GM21717 (cell line): Measurements from ENCODE around the gene CREBBP.
"Not testable (repeated sequence)": the region's sequence is repeated elsewhere in the genome, so short reads cannot be mapped to it uniquely, and the experiment has no call there.

Source experiments
- ATAC-seq: cut with Tn5 transposase; IDR thresholded peaks from one replicate; pipeline ENCODE4 v1.9.1; 2021; ENCODE audit warnings: mild to moderate bottlenecking, moderate library complexity; ENCODE audit not compliant: unreplicated experiment

CREBBP gene

DNA sequence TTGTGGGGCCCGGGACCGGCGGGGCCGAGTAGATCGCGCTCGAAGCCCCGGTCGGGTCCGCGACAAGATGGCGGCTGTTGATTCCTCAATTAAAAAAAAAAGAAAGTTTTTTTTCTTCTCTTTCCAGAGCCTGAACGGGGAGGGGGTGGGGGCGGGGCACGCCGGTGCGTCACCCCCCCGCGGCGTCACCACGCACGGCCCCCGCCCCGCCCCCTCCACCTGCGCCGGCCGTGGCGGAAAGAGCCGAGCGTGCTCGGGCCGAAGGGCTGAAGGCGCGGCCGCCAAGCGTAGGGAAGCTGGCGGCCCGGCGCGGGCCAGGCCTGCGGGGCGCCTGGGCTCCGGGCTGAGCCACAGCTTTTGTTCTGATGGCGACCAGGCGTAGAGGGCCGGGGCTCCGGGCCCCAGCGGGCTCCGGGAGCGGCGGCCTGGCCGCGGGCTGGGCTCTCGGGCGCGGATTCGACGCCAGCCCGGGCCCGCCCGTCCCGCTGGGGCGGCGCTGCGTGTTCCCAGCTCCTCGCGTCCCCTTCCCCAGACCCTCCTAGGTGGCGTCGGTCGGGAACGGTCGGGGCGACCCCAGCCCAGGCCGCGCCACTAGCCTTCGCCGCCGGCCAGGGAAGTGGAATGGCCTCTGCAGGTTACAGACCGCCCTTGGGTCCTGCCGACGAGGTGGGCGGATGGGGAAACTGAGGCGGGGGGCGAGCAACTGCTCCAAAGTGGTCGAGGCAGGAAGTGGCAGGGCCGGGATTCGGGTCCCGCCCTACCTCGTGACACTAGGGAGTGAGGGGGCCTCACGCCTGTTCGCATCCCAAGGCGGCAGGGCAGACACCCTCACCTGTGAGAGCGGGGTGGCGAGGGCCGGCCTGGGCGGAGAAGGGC is at the start of gene CREBBP:
CREBBP (minus strand) TSS at position 91 of the 876 bp plus-strand sequence. CDS start 797 bp downstream, outside the sequence.
- ATAC-seq, result peak; percentile 76

DNA sequence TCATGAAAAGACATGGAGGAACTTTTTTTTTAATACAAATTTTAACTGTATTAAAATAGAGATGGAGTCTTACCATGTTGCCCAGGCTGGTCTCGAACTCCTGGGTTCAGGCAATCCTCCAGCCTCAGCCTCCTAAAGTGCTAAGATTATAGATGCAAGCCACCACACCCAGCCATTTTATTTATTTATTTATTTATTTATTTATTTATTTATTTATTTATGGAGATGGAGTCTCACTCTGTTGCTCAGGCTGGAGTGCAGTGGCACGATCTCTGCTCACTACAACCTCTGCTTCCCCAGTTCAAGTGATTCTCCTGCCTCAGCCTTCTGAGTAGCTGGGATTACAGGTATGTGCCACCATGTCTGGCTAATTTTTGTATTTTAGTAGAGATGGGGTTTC is 46.6 kb upstream of the CREBBP start:
- not testable (repeated sequence) for ATAC-seq

DNA sequence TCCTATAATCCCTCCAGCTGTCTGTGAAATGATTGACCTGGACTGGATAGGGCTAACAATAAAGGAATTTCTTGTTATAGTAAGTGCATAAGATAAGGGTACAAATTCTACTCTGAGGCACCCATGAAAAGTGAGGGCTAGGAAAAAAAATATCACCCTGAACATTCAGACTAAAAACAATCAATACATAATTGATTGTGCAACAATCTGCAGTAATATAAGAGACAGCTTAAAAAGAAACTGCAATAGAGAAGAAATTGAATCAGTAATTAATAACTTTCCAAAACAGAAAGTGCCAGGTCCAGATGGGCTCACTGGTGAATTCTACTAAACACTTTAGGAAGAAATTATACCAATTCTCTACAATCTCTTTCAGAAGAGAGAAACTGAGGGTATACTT is 44.2 kb upstream of the CREBBP start:
- ATAC-seq, result no peak

DNA sequence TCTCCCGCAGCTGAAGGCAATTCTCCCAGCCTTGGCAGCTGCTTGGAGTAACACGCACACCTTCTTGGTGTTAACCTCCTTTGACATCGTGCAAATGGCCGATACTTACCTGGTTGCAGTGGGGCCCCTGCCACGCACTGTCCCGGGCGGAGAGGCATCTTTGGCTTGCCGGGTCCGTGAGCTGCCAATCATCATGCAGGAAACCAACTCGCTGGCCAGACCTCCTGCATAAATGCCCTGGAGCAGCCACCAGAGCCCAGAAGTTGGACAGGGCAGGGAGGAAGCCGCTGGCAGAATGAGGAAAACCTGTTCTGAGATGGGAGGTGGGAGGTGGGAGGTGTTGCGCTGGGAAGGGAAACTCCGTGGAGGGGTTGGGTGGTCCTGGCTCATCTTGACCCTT is 41.7 kb upstream of the CREBBP start:
- ATAC-seq, result no peak

DNA sequence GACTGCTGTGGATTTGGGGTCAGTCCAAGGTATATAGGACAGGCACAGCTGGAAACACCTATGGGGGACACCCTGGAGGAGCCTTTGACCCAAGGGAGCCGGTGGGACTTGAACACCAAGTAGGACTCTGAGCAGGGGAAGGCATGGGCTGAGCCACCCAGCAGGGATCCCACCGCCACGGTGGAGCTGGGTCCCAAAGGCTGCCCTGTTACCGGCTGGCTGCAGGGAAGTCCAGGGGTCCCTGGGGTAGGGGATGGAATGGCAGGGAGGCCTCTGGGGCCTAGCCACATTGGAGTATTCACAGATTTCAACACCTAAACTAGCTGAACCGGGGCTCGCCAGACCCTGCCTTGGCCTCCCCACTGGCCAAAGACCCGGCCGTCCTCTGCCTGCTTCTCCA is 39.7 kb upstream of the CREBBP start:
- ATAC-seq, result no peak

DNA sequence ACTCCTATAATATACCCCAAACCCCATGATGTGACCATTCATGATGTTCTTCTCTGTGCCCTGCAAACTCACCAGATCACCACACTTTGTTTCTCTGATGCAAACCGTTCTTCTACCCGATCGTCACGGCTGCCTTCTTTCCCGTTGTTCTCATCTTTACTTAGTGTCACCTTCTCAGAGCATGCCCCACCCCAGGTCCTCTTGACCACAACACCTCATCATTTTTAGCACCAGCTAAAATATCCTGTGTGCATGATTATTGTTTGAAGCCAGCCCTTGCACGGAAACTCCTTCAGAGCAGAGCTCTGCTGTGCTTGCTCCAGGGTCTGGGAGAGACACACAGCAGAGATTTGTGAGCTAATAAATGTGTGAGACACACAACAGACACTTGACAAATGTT is 38.9 kb upstream of the CREBBP start:
- ATAC-seq, result no peak

DNA sequence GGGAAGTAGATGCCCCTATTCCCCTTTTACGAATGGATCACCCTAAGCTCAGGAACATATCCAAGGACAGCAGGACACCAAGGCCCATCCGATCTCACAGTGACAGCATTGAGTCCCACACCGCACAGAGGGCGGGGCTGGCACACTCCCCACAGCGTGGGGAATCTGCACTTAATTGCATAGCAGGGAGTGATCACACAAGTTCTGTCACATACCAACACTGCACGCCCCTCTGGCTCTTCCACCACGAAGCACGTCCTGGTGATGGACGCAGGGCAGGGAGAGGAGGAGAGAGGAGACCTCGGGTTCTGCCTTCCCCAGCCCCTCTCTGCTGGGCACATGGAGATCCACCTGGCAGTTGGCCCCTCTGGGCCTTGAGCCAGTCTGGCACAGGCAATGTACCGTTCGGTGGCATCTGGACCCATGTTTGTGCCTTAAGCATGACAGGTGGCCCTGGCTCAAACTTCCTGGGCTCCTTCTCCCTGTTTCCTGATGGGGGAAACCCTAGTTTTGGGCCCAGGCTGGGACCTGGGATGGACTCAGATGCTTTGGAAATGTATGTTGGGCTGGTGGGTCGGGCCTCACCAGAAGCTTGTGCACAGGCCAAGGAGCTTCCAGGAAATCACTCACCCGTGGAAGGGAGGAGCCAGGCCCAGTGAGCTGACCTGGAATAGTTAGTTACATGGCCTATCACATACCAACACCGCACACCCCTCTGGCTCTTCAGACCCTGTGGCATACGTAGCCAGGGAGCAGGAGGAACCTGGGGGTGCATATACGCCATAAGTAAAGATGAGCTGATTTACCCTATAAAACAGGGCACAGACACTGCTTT is 35.1 kb upstream of the CREBBP start:
- ATAC-seq, result no peak

DNA sequence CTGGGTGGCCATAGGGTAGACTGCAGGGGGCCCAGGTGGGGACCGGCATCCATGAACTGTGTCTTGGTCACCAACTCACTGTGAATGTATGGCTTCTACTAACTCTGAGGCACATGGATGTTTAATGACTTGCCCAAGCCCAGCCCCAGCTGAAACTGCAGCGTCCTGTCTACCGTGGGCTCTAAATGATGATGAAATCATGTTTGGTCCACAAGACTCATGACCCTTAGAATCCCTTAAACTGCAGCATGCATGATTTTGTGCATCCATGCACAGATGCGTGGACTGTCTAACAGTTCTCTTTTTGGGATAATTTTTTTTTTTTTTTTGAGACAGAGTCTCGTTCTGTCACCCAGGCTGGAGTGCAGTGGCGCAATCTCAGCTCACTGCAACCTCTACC is 32.4 kb upstream of the CREBBP start:
- no peak for ATAC-seq

DNA sequence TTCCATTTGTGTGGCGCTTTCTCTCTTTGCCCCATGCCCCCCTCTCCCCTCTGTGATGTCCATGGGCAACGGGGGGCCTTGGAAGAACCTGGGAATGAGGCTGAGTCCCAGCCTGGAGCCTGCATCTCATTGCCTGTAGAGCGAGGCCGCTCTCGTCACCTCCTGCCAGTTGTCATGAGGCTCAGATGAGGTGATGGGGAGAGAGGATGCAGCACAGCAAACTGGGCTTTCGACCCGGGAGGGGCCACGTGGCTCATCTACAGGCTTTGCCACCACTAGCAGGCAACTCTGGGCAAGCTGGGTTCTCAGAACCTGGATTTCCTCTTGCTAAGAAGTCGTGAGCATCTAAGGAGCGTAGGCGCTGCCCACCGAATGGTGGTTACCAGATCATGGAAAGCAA is 31.9 kb upstream of the CREBBP start:
- no peak for ATAC-seq

DNA sequence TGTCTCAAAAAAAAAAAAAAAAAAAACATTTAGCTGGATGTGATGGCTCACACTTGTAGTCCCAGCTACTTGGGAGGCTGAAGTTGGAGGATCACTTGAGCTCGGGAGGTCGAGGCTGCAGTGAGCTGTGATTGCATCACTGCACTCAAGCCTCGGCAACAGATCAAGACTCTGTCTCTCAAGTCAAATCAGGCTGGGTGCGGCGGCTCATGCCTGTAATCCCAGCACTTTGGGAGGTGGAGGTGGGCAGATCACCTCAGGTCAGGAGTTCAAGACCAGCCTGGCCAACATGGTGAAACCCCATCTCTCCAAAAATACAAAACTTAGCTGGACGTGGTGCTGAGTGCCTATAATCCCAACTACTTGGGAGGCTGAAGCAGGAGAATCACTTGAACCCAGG is 31.2 kb upstream of the CREBBP start:
- not testable (repeated sequence) for ATAC-seq

DNA sequence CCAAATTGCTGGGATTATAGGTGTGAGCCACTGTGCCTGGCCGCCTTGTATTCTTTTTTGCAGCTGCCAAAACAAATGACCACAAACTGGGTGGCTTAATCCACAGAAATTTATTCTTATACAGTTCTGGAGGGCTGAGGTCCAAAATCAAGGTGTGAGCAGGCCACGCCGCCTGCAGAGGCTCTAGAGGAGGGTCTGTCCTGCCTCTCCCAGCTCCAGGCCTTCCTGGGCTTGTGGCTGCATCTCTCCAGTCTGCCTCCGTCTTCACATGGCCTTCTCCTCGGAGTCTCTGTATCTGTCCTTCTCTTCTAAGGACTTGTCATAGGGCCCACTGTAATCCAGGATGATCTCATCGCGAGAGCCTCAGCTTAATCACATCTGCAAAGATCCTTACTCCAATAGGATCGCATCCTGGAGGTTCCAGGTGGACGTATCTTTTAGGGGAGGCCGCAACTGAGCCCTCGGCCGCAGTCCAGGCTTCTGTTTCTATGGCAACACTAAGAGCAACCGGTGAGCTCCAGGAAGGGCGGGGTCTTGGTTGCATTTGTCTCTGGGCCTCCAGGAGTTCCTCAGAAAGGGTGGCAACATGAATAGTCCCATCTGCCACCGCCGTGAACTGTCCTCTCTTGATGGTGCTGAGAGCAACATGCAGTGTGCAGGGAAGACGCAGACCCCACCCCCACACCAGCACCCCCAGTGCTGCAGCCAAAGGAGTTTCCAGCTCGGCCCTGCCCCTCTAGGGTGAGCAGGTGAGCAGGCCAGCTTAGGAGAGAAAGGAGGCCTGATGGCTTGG is 29.5 kb upstream of the CREBBP start:
- no peak for ATAC-seq

DNA sequence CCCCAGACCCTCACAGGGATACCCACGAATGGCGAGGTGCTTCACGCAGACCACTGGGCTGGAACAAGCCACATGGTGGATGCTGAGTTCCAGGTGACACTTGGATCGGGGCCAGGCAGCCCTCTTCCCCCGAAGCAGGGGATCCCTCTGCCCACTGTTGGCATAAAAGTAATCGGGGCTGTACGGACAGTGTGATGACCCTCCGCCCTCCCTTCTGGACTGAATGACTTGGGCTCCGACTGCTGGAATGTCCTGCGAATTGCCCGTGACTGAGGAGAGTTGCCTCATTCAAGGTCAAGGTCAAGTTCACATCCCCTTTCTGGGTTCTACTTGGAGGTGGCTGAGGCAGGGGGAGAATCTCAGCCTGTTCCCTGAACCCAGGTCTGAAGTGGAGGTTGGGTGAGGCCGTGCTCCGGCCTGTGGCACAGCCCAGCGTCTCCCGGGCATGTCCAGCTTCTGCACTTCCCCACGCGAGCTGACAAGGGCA is 28.5 kb upstream of the CREBBP start:
- ATAC-seq, result no peak

DNA sequence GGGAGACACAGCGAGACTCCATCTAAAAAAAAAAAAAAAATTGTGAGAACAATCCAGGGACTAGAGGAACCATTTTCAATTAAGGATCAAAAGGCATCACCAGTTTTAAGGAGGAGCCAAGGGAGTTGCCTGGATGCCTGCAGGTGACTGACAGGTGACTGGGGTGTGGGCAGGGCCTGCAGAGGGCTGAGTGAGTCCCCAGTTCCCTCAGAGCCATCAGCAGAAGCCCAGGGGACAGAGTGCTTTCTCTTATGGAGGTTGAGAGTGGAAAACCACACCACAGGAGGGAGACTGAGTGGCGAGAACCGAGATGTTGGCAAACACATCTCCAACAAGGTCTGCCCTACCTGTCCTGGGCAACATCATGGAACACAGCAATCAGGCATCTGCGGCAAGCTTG is 27.1 kb upstream of the CREBBP start:
- no peak for ATAC-seq

DNA sequence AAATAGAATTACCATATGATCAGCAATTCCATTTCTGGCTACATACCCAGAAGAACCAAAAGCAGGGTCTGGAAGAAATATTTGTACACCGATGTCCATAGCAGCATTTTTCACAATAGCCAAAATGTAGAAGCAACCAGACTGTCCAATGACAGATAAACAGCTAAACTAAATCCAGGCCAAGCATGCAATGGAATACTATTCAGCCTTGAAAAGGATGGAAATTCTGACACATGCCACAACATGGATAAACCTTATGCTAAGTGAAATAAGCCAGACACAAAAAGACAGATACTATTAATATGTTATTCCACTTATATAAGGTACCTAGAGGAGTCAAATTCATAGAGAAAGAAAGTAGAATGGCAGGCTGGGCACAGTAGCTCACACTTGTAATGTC is 25.9 kb upstream of the CREBBP start:
- ATAC-seq, result no peak

DNA sequence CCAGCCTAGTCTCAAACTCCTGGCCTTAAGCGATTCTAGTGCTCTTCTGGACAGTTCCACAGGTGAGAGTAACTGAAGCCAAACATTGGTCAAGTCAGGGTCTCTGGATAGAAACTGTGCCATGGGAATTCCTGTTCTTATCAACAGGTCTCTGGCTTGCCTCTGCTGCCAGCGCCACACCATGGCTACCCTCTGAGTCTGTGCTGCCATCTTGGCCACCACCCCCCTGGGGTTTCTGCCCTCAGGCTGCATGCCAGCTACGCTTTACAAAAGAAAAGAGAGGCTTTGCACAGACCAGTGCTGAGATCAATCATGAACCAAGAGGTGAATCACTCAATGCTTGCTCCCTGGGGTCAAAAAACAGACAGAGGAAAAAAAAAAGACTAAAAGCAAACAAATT is 24.4 kb upstream of the CREBBP start:
- no peak for ATAC-seq

DNA sequence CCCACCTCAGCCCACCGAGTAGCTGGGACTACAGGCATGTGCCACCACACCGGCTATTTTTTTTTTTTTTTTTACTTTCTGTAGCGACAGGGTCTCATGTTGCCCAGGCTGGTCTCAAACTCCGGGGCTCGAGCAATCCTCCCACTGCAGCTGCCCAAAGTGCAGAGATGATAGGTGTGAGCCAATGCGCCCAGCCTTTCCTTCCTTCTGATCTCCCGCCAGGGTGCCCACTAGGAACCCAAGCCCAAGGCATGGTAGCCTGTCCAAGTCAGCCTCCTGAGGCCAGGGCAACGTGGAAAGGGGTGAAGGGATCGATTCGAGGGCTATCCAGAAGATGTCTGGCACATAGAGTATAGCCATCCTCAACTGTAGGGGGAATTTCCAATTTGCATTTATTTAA is 9.6 kb upstream of the CREBBP start:
- no peak for ATAC-seq

DNA sequence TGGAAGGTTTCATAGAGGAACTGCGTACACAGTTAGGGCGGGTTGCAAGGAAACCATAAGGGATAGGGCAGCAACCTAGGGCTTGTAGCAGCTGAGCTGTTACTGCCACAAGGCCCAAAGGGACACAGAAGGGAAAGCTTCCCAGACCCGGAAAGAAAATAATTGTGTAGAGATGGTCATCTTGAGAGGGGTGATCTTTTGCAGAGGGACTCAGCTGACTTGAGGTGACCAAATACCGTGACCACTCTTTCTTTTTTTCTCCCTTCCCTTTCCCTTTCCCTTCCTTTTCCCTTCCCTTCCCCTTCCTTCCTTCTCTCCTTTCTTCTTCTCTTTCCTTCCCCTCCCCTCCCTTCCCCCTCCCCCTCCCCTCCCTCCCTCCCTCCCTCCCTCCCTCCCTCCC is 8.5 kb upstream of the CREBBP start:
- no peak for ATAC-seq

DNA sequence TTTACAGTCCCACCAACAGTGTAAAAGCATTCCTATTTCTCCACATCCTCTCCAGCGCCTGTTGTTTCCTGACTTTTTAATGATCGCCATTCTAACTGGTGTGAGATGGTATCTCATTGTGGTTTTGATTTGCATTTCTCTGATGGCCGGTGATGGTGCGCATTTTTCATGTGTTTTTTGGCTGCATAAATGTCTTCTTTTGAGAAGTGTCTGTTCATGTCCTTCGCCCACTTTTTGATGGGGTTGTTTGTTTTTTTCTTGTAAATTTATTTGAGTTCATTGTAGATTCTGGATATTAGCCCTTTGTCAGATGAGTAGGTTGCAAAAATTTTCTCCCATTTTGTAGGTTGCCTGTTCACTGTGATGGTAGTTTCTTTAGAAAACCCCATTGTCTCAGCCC is 5.5 kb upstream of the CREBBP start:
- ATAC-seq, result not testable (repeated sequence)

DNA sequence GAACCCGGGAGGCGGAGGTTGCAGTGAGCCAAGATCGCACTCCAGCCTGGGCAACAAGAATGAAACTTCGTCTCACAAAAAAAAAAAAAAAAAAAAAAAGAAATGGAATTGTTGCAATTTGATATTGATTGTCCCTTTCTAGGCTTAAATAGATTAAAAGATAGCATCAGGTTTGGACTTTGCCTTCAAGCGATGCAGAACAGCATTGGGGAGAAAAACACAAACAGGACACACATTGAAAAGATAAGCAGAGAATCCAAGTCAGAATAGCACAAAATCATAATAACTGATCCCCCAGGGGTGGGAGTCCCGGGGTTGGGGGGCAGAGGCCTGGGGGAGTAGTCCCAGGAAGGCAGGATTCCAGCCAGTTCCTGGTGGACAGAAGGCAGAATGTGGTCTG is 3.9 kb upstream of the CREBBP start:
- no peak for ATAC-seq

DNA sequence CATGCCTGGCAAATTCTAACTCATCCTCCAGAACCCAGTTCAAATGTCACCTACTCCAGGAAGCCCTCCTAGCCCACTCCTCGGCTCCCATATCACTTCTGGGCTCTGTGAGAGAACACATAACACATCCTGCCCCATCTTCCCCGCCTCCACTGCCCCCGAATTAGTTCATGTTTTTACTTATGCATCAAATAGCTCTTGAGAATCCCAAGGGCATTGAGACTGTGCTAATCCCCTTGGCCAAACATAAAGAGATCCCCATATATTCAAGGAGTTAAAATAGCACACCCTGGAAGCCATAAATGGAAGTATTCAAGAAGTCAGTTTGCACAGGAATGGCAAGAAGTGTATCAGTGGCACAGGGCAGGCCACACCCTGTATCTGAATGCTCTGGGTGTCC is 2.0 kb upstream of the CREBBP start:
- ATAC-seq, result no peak

DNA sequence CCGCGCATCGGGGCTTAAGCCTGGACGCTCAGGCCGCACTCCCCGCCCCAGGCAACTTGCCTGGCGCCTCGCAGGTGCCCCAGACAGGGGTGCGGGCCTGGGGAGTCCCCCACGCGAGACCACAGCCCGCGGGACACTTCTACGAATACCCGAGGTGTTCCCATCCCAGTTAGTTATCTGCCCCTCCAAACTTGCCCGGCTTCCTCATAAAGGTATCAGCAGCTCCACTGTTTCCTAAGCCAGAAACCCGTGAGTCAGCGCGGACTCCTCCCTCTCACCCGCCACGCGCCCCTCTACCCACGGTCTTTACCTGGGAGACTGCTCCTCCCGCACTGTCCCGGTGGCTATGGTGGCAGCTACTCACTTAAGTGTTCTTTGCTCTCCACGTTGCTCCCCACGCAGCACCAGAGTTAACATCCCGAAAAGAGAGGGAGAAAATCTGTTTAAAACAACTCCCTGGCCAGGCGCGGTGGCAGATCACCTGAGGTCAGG is 1.0 kb upstream of the CREBBP start:
- no peak for ATAC-seq
